ENCODE data around the gene GDI2.

- TF ChIP-seq, protein P1, sequence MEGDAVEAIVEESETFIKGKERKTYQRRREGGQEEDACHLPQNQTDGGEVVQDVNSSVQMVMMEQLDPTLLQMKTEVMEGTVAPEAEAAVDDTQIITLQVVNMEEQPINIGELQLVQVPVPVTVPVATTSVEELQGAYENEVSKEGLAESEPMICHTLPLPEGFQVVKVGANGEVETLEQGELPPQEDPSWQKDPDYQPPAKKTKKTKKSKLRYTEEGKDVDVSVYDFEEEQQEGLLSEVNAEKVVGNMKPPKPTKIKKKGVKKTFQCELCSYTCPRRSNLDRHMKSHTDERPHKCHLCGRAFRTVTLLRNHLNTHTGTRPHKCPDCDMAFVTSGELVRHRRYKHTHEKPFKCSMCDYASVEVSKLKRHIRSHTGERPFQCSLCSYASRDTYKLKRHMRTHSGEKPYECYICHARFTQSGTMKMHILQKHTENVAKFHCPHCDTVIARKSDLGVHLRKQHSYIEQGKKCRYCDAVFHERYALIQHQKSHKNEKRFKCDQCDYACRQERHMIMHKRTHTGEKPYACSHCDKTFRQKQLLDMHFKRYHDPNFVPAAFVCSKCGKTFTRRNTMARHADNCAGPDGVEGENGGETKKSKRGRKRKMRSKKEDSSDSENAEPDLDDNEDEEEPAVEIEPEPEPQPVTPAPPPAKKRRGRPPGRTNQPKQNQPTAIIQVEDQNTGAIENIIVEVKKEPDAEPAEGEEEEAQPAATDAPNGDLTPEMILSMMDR (conservative IDR thresholded peaks at IDR 0.05), result no peak
- no peak for TF ChIP-seq EZH2 (IDR thresholded peaks at IDR 0.05; ENCODE audit: low read depth)
These were observed 22.3 kb upstream of the GDI2 start for GRCh38 chr10:5835446-5836095.

Data from PC-9 (cell line).